HEK293 (cell line): Measurements from ENCODE around the gene RPS6KA5.
"Not testable (repeated sequence)": the region's sequence is repeated elsewhere in the genome, so short reads cannot be mapped to it uniquely, and the experiment has no call there.

Source experiments
- ZNF10 ChIP-seq: fragments of 450-650 bp; formaldehyde crosslinking; IDR thresholded peaks from 2 replicates; pipeline ENCODE4 v1.5.1; 2017; ENCODE audit warnings: missing biosample characterization, missing genetic modification characterization
- ZNF174 ChIP-seq: fragments of 450-650 bp; formaldehyde crosslinking; IDR thresholded peaks from 2 replicates; pipeline ENCODE4 v1.5.0; 2017; ENCODE audit warnings: missing biosample characterization, mild to moderate bottlenecking, missing genetic modification characterization
- ZNF223 ChIP-seq: fragments of 450-650 bp; formaldehyde crosslinking; IDR thresholded peaks from 2 replicates; pipeline ENCODE4 v1.5.1; 2016; ENCODE audit warnings: missing biosample characterization, missing genetic modification characterization
- ZNF416 ChIP-seq: fragments of 450-650 bp; formaldehyde crosslinking; IDR thresholded peaks from 2 replicates; pipeline ENCODE4 v1.5.1; 2016; ENCODE audit warnings: missing biosample characterization, missing genetic modification characterization
- ZNF792 ChIP-seq: fragments of 450-650 bp; formaldehyde crosslinking; IDR thresholded peaks from 2 replicates; pipeline ENCODE4 v1.5.1; 2016; ENCODE audit warnings: missing biosample characterization, missing genetic modification characterization
- ZNF837 ChIP-seq: fragments of 450-650 bp; formaldehyde crosslinking; IDR thresholded peaks from 2 replicates; pipeline ENCODE4 v1.5.1; 2016; ENCODE audit warnings: missing biosample characterization, missing genetic modification characterization
- TF ChIP-seq, protein P1 (sequence below): fragments of 450-650 bp; formaldehyde crosslinking; IDR thresholded peaks from 2 replicates; pipeline ENCODE4 v1.5.1; 2016; ENCODE audit warnings: missing biosample characterization, missing genetic modification characterization

DNA sequence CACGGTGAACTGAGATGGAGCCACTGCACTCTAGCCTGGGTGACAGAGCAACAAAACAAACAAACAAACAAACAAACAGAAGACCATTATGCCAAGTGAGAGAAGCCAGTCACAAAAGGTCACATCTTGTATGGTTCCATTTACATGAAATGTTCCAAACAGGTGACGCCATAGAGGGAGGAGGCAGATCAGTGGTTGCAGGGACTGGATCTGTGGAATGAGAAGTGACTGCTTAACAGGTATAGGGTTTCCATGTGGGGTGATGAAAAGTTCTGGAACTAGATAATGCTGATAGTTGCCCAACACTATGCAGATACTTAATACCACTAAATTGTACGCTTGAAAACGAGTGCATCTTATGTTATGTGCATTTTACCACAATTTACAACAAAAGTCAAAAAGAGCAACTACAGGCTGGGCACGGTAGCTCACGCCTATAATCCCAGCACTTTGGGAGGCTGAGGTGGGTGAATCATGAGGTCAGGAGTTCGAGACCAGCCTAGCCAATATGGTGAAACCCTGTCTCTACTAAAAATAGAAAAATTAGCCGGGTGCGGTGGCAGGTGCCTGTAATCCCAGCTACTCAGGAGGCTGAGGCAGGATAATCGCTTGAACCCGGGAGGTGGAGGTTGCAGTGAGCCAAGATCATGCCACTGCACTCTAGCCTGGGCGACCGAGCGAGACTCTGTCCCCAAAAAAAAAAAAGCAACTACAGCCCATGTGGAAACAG, 33.5 kb upstream of the RPS6KA5 start:
- TF ChIP-seq ZNF174 (tag by site-specific recombination); ZNF416; ZNF837 (tag by site-specific recombination); ZNF10; ZNF792 (tag by site-specific recombination); ZNF223 (tag by site-specific recombination): not testable (repeated sequence)
- TF ChIP-seq, protein P1, sequence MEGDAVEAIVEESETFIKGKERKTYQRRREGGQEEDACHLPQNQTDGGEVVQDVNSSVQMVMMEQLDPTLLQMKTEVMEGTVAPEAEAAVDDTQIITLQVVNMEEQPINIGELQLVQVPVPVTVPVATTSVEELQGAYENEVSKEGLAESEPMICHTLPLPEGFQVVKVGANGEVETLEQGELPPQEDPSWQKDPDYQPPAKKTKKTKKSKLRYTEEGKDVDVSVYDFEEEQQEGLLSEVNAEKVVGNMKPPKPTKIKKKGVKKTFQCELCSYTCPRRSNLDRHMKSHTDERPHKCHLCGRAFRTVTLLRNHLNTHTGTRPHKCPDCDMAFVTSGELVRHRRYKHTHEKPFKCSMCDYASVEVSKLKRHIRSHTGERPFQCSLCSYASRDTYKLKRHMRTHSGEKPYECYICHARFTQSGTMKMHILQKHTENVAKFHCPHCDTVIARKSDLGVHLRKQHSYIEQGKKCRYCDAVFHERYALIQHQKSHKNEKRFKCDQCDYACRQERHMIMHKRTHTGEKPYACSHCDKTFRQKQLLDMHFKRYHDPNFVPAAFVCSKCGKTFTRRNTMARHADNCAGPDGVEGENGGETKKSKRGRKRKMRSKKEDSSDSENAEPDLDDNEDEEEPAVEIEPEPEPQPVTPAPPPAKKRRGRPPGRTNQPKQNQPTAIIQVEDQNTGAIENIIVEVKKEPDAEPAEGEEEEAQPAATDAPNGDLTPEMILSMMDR (tag by site-specific recombination): not testable (repeated sequence)
